ENCODE data around the gene TAS2R60.

- TF ChIP-seq CTCF (IDR thresholded peaks at IDR 0.05) = no peak
- no peak for TF ChIP-seq POLR2AphosphoS5 (IDR thresholded peaks at IDR 0.05)
- no peak for TF ChIP-seq EP300 (IDR thresholded peaks at IDR 0.05)
Observed at GRCh38 chr7:143401265-143401664, 42.0 kb upstream of the TAS2R60 start.

Measured in gastroesophageal sphincter (tissue), 3 donors.